ENCODE data around the gene TAOK2.
A peak's percentile ranks its signal among the peaks of the same experiment; 100 is the strongest.

Gene TAOK2

DNA sequence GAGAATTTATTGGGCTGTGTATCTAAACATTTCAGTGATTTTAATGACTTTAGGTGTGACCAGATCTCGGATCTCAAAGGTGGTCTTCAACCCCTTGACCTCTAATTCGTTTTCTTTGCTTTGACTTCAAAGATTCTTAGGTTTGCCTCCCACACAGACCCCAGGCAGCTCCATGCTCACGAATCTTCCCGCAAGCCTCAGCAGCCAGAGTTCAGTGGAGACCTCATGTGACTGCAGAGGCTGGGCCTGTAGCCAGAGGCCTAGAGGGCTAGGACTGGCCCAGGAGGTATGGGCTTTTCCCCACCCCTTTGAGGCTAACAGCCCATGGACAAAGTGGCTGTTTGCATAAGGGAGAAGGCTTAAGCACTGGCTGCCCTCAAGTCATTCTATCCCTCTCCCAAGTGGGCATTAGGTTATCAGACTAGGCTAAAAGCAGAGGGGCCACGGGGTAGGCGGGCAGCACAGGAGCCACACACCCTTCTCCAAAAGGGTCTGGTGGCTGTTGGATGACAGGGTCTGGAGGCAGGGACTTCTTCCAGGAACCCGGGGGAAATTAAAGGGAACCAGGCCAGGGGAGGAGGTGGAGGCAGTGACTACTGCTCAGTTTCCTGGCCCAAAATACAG lies 18.8 kb downstream of the TAOK2 start:
- Histone ChIP-seq H3K27me3 (ENCODE audit: insufficient read depth, low read length) (no peaks in the 10 kb centered on the region), H3K9me3 (ENCODE audit: low read length) (no peaks in the 10 kb centered on the region), H3K36me3 (ENCODE audit: insufficient read depth, low read length) (peaks cover 64% of the 10 kb centered on the region), H3K4me2 (ENCODE audit: low read length) (no peak overlapping the region), H3K27ac (ENCODE audit: low read depth, low read length, poor library complexity, severe bottlenecking) (no peak overlapping the region), H3K4me3 (ENCODE audit: low read depth, low read length, poor library complexity, severe bottlenecking) (no peak overlapping the region), H3K4me1 (ENCODE audit: insufficient read depth, low read length, severe bottlenecking) (peaks cover 27% of the 10 kb centered on the region), H3F3A (ENCODE audit: insufficient read depth, low read length) (no peaks in the 10 kb centered on the region), H3K9ac (ENCODE audit: low read length) (no peak overlapping the region), H4K20me1 (ENCODE audit: insufficient read depth, low read length) (no peaks in the 10 kb centered on the region), H2AFZ (ENCODE audit: low read length) (no peak overlapping the region), H3K9me2 (ENCODE audit: low read depth, low read length) (no peaks in the 10 kb centered on the region), H3K79me2 (ENCODE audit: insufficient read depth, low read length) (no peaks in the 10 kb centered on the region)
- TF ChIP-seq, protein P1, sequence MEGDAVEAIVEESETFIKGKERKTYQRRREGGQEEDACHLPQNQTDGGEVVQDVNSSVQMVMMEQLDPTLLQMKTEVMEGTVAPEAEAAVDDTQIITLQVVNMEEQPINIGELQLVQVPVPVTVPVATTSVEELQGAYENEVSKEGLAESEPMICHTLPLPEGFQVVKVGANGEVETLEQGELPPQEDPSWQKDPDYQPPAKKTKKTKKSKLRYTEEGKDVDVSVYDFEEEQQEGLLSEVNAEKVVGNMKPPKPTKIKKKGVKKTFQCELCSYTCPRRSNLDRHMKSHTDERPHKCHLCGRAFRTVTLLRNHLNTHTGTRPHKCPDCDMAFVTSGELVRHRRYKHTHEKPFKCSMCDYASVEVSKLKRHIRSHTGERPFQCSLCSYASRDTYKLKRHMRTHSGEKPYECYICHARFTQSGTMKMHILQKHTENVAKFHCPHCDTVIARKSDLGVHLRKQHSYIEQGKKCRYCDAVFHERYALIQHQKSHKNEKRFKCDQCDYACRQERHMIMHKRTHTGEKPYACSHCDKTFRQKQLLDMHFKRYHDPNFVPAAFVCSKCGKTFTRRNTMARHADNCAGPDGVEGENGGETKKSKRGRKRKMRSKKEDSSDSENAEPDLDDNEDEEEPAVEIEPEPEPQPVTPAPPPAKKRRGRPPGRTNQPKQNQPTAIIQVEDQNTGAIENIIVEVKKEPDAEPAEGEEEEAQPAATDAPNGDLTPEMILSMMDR (IDR thresholded peaks at IDR 0.05; ENCODE audit: low read length) = no peak
- TF ChIP-seq EZH2 (IDR thresholded peaks at IDR 0.05; ENCODE audit: borderline replicate concordance, low read length) = no peak

DNA sequence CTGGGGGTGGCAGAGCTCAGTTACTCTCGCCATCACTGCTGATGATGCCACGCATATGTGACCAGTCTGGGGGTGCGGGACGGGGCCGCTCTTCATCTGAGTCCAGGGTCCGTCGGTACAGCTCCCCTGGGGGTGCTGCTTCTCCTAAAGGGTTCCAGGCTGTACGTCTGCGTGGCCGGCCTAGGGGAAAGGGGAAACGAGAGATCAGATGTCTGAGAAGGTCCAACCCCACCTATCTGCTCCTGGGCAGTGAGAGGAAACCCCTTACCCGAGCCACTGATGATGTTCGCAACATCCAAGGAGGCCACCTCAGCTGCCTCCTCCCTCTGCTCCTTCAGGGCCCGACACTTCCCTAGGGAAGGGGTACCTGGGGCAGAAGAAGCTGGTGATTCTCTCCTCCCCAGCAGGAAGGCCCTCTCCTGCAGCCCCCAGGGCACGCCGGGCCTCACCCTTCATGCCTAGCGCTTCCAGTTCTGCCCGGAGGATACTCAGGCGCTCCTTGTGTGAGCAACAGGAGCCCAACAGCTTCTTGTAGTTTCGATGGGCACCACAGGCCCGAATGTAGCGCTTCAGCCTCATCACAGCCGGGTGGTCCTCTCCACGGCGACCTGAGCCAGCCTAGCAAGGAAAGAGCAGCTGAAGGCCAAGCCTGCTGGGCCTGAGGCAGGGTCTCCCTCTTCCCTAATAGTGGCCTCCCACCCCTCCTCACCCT lies 19.7 kb downstream of the TAOK2 start:
- Histone ChIP-seq H3K9me2 (ENCODE audit: low read depth, low read length) (no peaks in the 10 kb centered on the region), H3K27ac (ENCODE audit: low read depth, low read length, poor library complexity, severe bottlenecking) (peak overlapping the region; percentile 89), H3K9me3 (ENCODE audit: low read length) (no peaks in the 10 kb centered on the region), H3K4me1 (ENCODE audit: insufficient read depth, low read length, severe bottlenecking) (peaks cover 27% of the 10 kb centered on the region), H4K20me1 (ENCODE audit: insufficient read depth, low read length) (no peaks in the 10 kb centered on the region), H3K27me3 (ENCODE audit: insufficient read depth, low read length) (no peaks in the 10 kb centered on the region), H3K4me2 (ENCODE audit: low read length) (no peak overlapping the region), H3K4me3 (ENCODE audit: low read depth, low read length, poor library complexity, severe bottlenecking) (no peak overlapping the region), H3K79me2 (ENCODE audit: insufficient read depth, low read length) (no peaks in the 10 kb centered on the region), H2AFZ (ENCODE audit: low read length) (no peak overlapping the region), H3K9ac (ENCODE audit: low read length) (no peak overlapping the region), H3F3A (ENCODE audit: insufficient read depth, low read length) (no peaks in the 10 kb centered on the region), H3K36me3 (ENCODE audit: insufficient read depth, low read length) (peaks cover 62% of the 10 kb centered on the region)
- TF ChIP-seq, protein P1 (IDR thresholded peaks at IDR 0.05; ENCODE audit: low read length) = no peak
- TF ChIP-seq EZH2 (IDR thresholded peaks at IDR 0.05; ENCODE audit: borderline replicate concordance, low read length) = no peak

DNA sequence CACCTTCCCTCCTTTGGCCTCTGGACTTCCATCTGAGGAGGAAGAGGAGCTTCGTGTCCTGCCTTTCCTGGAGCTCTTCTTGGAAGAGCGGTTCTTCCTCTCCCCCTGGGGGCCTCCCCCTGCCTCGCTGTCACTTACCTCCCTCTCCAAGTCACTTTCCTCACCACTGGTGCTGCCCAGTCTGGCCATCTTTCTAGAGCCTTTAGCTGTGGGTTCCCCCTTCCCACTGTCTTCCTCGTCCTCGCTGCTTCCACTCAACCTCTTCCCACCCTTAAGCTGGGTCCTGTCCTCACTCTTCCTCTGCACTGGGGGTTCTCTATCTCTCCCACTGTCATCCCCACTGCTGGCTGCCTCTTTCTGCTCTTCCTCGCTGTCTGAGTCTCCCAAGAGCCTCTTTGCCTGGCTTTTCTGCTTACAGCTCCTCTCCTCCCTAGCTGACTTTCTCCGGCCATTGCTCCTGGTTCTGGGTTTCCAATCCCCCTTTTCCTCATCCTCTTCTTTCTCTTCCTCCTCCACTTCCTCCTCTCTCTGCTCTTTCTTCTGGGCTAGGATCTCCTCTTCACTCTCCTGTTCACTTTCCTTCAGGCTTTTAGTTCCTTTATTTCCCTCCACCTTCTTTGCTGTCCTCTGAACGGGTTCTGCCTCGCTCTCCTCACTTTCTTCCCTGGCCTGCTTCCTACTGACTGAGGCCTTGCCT lies 20.4 kb downstream of the TAOK2 start:
- H3K27ac ChIP-seq (ENCODE audit: low read depth, low read length, poor library complexity, severe bottlenecking) = peak overlapping the region; percentile 89
- no peaks in the 10 kb centered on the region for H3K9me2 ChIP-seq (ENCODE audit: low read depth, low read length)
- H2AFZ ChIP-seq (ENCODE audit: low read length) = no peak overlapping the region
- H3F3A ChIP-seq (ENCODE audit: insufficient read depth, low read length) = no peaks in the 10 kb centered on the region
- H3K27me3 ChIP-seq (ENCODE audit: insufficient read depth, low read length) = no peaks in the 10 kb centered on the region
- peak overlapping the region; percentile 84 for H3K9ac ChIP-seq (ENCODE audit: low read length)
- H3K36me3 ChIP-seq (ENCODE audit: insufficient read depth, low read length) = peaks cover 58% of the 10 kb centered on the region
- H3K9me3 ChIP-seq (ENCODE audit: low read length) = no peaks in the 10 kb centered on the region
- H3K4me1 ChIP-seq (ENCODE audit: insufficient read depth, low read length, severe bottlenecking) = peaks cover 27% of the 10 kb centered on the region
- H3K4me2 ChIP-seq (ENCODE audit: low read length) = peak overlapping the region; percentile 74
- no peaks in the 10 kb centered on the region for H3K79me2 ChIP-seq (ENCODE audit: insufficient read depth, low read length)
- peak overlapping the region; percentile 84 for H3K4me3 ChIP-seq (ENCODE audit: low read depth, low read length, poor library complexity, severe bottlenecking)
- no peaks in the 10 kb centered on the region for H4K20me1 ChIP-seq (ENCODE audit: insufficient read depth, low read length)
- TF ChIP-seq, protein P1 (IDR thresholded peaks at IDR 0.05; ENCODE audit: low read length) = no peak
- TF ChIP-seq EZH2 (IDR thresholded peaks at IDR 0.05; ENCODE audit: borderline replicate concordance, low read length) = no peak

All from OCI-LY1 (cell line).